Measurements from ENCODE around the gene GLTP.

GLTP gene

GRCh38 chr12:109845824-109846205 is 34.5 kb downstream of the GLTP start:
- Histone ChIP-seq H3K4me3 (ENCODE audit: low read length) (peak overlapping the region; percentile 55), H3K9me2 (replicated peaks; ENCODE audit: control insufficient read depth, low read length) (no peaks in the 10 kb centered on the region), H3K4me2 (ENCODE audit: low read length) (peak overlapping the region; percentile 60), H3K9me3 (ENCODE audit: control insufficient read depth, insufficient read depth, low read length) (no peaks in the 10 kb centered on the region), H3K79me2 (ENCODE audit: control insufficient read depth, low read length) (no peaks in the 10 kb centered on the region), H3K4me1 (ENCODE audit: control insufficient read depth, low read length) (peaks cover 12% of the 10 kb centered on the region), H3F3A (ENCODE audit: control insufficient read depth, insufficient read depth) (0 out of 2 replicates have a peak, but pooled peaks cover 4% of the 10 kb centered on the region), H3K36me3 (ENCODE audit: control insufficient read depth, low read length) (no peaks in the 10 kb centered on the region), H3K27me3 (ENCODE audit: control insufficient read depth, low read length) (no peaks in the 10 kb centered on the region), H3K27ac (ENCODE audit: low read depth, low read length) (no peak overlapping the region), H4K20me1 (ENCODE audit: control insufficient read depth, insufficient read depth, low read depth, low read length) (no peaks in the 10 kb centered on the region)
- TF ChIP-seq, protein P1, sequence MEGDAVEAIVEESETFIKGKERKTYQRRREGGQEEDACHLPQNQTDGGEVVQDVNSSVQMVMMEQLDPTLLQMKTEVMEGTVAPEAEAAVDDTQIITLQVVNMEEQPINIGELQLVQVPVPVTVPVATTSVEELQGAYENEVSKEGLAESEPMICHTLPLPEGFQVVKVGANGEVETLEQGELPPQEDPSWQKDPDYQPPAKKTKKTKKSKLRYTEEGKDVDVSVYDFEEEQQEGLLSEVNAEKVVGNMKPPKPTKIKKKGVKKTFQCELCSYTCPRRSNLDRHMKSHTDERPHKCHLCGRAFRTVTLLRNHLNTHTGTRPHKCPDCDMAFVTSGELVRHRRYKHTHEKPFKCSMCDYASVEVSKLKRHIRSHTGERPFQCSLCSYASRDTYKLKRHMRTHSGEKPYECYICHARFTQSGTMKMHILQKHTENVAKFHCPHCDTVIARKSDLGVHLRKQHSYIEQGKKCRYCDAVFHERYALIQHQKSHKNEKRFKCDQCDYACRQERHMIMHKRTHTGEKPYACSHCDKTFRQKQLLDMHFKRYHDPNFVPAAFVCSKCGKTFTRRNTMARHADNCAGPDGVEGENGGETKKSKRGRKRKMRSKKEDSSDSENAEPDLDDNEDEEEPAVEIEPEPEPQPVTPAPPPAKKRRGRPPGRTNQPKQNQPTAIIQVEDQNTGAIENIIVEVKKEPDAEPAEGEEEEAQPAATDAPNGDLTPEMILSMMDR (IDR thresholded peaks at IDR 0.05; ENCODE audit: low read depth, low read length, poor library complexity, severe bottlenecking) = no peak
- TF ChIP-seq EZH2phosphoT487 (IDR thresholded peaks at IDR 0.05; ENCODE audit: borderline replicate concordance, low read length) = no peak

DNA sequence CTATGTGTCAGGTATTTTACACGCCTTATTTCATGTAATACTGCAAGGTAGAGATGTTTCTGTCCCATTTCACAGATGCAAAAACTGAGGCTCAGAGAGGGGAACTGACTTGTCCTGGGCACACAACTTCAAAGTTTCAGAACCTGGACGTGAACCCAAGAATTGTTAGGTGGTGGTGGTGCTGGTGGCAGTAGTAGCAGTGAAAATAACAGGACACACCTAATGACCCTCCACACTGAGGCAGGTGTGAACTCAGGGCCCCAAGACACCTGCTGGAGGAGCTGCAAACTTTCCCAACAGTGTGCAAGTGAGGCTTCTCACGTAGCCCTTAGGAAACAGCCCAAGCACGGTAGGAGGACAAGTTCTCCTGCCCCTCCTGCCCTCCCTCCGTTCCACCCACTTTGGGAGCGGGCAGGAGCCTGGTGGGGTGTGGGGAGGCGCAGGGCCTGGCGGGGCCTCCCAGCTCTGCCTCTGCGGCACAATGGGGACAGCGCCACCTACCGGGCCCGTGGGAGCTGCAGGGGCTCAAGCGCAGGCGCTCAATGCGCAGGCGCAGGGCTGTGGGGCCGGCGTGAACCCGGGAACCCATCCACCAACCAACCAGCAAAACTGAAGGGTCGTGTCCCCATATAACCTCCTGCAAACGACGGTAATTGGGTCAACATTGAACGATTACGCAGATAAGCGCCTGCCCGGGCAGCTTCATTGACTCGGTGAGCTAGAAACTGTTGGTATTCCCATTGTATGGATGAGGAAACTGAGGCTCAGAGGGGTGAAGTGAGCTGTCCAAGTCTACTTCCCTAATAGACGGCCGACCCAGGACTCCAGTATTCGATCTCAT is 35.1 kb downstream of the GLTP start:
- TF ChIP-seq, protein P1 (IDR thresholded peaks at IDR 0.05; ENCODE audit: low read depth, low read length, poor library complexity, severe bottlenecking) = peak; percentile 99
- no peak for TF ChIP-seq EZH2phosphoT487 (IDR thresholded peaks at IDR 0.05; ENCODE audit: borderline replicate concordance, low read length)
- no peak overlapping the region for H3K27ac ChIP-seq (ENCODE audit: low read depth, low read length)
- peak overlapping the region; percentile 60 for H3K4me2 ChIP-seq (ENCODE audit: low read length)
- H4K20me1 ChIP-seq (ENCODE audit: control insufficient read depth, insufficient read depth, low read depth, low read length) = no peaks in the 10 kb centered on the region
- 0 out of 2 replicates have a peak, but pooled peaks cover 4% of the 10 kb centered on the region for H3F3A ChIP-seq (ENCODE audit: control insufficient read depth, insufficient read depth)
- peak overlapping the region; percentile 55 for H3K4me3 ChIP-seq (ENCODE audit: low read length)
- no peaks in the 10 kb centered on the region for H3K36me3 ChIP-seq (ENCODE audit: control insufficient read depth, low read length)
- no peaks in the 10 kb centered on the region for H3K27me3 ChIP-seq (ENCODE audit: control insufficient read depth, low read length)
- H3K9me3 ChIP-seq (ENCODE audit: control insufficient read depth, insufficient read depth, low read length) = no peaks in the 10 kb centered on the region
- H3K9me2 ChIP-seq (replicated peaks; ENCODE audit: control insufficient read depth, low read length) = no peaks in the 10 kb centered on the region
- H3K4me1 ChIP-seq (ENCODE audit: control insufficient read depth, low read length) = peaks cover 12% of the 10 kb centered on the region
- no peaks in the 10 kb centered on the region for H3K79me2 ChIP-seq (ENCODE audit: control insufficient read depth, low read length)

DNA sequence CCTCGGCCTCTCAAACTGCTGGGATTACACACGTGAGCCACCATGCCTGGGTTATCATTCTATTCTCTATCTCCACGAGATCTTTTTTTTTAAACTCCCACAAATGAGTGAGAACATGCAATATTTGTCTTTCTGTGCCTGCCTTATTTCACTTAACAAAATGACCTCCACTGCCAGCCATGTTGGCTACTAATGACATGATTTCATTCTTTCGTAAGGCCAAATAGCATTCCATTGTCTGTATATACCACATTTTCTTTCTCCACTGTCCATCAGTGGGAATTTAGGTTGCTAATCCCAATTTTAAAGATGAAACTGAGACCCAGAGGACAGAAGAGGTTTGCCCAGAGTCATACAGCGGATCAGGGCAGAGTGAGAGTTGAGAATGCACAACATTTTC is 36.2 kb downstream of the GLTP start:
- no peaks in the 10 kb centered on the region; the same call in 1 of the 2 replicates for H3K27me3 ChIP-seq (ENCODE audit: control insufficient read depth, low read length)
- no peaks in the 10 kb centered on the region for H3K79me2 ChIP-seq (ENCODE audit: control insufficient read depth, low read length)
- 0 out of 2 replicates have a peak, but pooled peaks cover 4% of the 10 kb centered on the region for H3F3A ChIP-seq (ENCODE audit: control insufficient read depth, insufficient read depth)
- no peaks in the 10 kb centered on the region for H3K36me3 ChIP-seq (ENCODE audit: control insufficient read depth, low read length)
- no peak overlapping the region for H3K4me3 ChIP-seq (ENCODE audit: low read length)
- peaks cover 12% of the 10 kb centered on the region for H3K4me1 ChIP-seq (ENCODE audit: control insufficient read depth, low read length)
- H3K4me2 ChIP-seq (ENCODE audit: low read length) = no peak overlapping the region
- TF ChIP-seq, protein P1 (IDR thresholded peaks at IDR 0.05; ENCODE audit: low read depth, low read length, poor library complexity, severe bottlenecking) = no peak
- TF ChIP-seq EZH2phosphoT487 (IDR thresholded peaks at IDR 0.05; ENCODE audit: borderline replicate concordance, low read length) = no peak
- H4K20me1 ChIP-seq (ENCODE audit: control insufficient read depth, insufficient read depth, low read depth, low read length) = no peaks in the 10 kb centered on the region
- no peaks in the 10 kb centered on the region for H3K9me2 ChIP-seq (replicated peaks; ENCODE audit: control insufficient read depth, low read length)
- no peak overlapping the region for H3K27ac ChIP-seq (ENCODE audit: low read depth, low read length)
- no peaks in the 10 kb centered on the region for H3K9me3 ChIP-seq (ENCODE audit: control insufficient read depth, insufficient read depth, low read length)
